Osteocyte (in vitro differentiated cells): Measurements from ENCODE around the gene KIF23. TPM values are rescaled to one million over a fixed set of nuclear protein-coding genes. Genes with fewer than 3 reads are reported as not detected.

Experiments used
- DNase-seq: peaks from one replicate; pipeline ENCODE4 v3.0.0; 2021; ENCODE audit warnings: mixed read lengths; ENCODE audit not compliant: unreplicated experiment; ENCODE audit errors: extremely low spot score
- H3K27ac Mint-ChIP-seq: one replicate; pipeline ENCODE4 v1.8.0; 2021; ENCODE audit warnings: mild to moderate bottlenecking, mixed read lengths; ENCODE audit not compliant: unreplicated experiment
- H3K27me3 Mint-ChIP-seq: one replicate; pipeline ENCODE4 v1.8.0; 2021; ENCODE audit warnings: mixed read lengths; ENCODE audit not compliant: unreplicated experiment
- H3K36me3 Mint-ChIP-seq: one replicate; pipeline ENCODE4 v1.8.0; 2021; ENCODE audit warnings: mixed read lengths; ENCODE audit not compliant: unreplicated experiment
- H3K4me1 Mint-ChIP-seq: one replicate; pipeline ENCODE4 v1.8.0; 2021; ENCODE audit warnings: mixed read lengths; ENCODE audit not compliant: unreplicated experiment
- H3K4me3 Mint-ChIP-seq: one replicate; pipeline ENCODE4 v1.8.0; 2021; ENCODE audit warnings: mild to moderate bottlenecking, moderate library complexity, mixed read lengths; ENCODE audit not compliant: unreplicated experiment
- H3K9me3 Mint-ChIP-seq: one replicate; pipeline ENCODE4 v1.8.0; 2021; ENCODE audit warnings: mixed read lengths; ENCODE audit not compliant: unreplicated experiment
- total RNA-seq: library from RNA; stranded (reverse); gene quantifications from 2 replicates; pipeline ENCODE4 v1.2.1, GENCODE V29; 2021
- TF ChIP-seq, protein P1 (sequence below): fragments of 200-600 bp; sonication (generic); IDR thresholded peaks from 2 replicates; pipeline ENCODE4 v1.5.0; 2021; ENCODE audit warnings: antibody characterized with exemption, mild to moderate bottlenecking, moderate library complexity

KIF23 gene
- total RNA-seq, 1 donor from 2014 or later = 14.0 TPM

DNA sequence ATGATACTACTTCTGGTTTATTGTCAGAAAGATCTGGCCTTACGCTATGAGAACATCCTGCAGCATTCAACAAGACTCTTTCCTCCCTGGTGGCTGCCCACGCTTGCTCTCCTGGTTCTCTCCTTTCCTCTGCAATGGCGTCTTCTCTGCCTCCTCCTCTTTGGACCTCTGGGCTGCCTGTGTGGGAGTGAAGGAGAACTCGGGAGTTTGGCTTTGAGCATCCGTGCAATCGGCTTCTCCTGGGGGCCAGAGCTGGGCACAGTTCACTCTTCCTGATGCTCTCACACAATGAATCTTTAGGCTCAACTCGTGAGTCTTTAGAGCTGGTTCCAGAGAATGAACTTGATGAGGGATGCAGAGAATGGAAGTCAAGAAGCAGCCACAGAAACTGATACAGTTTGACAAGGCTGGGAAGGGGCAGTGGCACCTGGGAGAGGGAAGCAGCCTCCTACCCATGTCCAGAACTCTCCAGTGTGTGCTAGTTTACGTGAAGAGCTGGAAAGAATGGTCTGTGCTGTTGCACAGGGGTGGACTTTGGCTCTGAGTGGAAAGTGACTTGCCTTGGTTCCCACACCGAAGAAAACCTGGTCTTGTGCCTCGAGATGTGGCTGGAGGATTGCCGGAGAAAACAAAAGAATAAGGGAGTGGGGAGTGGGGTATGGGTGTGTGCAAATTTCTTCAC is 76.3 kb downstream of the KIF23 start:
- no peak for DNase-seq
- Mint-ChIP-seq H3K4me3 (no peak overlapping the region), H3K4me1 (no peaks in the 10 kb centered on the region), H3K27me3 (peaks cover 50% of the 10 kb centered on the region), H3K36me3 (no peaks in the 10 kb centered on the region), H3K27ac (no peak overlapping the region), H3K9me3 (peaks cover 10% of the 10 kb centered on the region)
- TF ChIP-seq, protein P1, sequence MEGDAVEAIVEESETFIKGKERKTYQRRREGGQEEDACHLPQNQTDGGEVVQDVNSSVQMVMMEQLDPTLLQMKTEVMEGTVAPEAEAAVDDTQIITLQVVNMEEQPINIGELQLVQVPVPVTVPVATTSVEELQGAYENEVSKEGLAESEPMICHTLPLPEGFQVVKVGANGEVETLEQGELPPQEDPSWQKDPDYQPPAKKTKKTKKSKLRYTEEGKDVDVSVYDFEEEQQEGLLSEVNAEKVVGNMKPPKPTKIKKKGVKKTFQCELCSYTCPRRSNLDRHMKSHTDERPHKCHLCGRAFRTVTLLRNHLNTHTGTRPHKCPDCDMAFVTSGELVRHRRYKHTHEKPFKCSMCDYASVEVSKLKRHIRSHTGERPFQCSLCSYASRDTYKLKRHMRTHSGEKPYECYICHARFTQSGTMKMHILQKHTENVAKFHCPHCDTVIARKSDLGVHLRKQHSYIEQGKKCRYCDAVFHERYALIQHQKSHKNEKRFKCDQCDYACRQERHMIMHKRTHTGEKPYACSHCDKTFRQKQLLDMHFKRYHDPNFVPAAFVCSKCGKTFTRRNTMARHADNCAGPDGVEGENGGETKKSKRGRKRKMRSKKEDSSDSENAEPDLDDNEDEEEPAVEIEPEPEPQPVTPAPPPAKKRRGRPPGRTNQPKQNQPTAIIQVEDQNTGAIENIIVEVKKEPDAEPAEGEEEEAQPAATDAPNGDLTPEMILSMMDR = no peak

DNA sequence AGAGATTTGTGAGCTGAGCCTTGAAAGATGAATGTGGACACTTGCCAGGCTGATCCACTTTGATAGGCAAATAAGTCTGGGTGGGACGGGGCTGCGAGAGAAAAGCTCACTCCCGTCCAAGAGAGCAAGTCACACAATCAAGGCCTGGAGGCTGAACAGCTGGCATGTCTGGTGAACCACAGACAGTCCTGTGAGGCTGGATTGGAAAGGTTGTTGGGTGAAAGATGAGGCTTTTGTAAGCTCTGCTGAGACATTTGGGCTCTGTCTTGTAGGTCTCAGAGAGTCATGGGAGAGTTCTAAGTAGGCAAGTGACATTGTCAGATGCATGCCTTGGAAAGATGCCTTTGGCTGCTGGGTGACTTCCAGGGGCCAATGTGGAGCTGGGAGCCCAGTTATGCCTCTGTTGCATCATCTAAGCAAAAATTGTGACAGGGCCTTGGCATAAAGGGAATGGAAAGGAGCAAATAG is 76.9 kb downstream of the KIF23 start:
- no peak overlapping the region for H3K27ac Mint-ChIP-seq
- no peak for DNase-seq

DNA sequence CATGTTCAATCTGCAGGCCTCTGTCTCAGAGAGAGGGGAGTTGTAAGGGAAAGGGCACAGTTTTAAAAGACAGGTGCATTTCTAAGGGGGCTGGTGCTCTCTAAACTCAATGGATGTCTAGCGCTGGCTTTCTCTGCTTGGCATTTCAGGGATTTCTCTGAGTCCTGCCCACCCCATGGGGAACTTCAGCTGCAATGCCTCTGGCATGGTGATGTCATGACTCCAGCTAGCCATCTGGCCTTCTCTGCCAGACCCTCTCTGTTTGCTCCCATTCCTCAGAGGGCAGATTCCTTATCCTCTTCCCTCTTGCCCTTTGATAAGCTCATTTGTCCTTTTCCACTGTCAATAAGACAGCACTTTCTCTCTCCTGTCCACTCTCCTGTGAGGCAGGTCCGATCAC is 79.3 kb downstream of the KIF23 start:
- Mint-ChIP-seq H3K4me3 (no peak overlapping the region), H3K36me3 (no peaks in the 10 kb centered on the region), H3K27ac (no peak overlapping the region), H3K9me3 (no peaks in the 10 kb centered on the region), H3K27me3 (peaks cover 62% of the 10 kb centered on the region), H3K4me1 (no peaks in the 10 kb centered on the region)
- TF ChIP-seq, protein P1 = no peak
- no peak for DNase-seq

More for the DNA sequence above, 76.9 kb downstream of the KIF23 start:
- Mint-ChIP-seq H3K4me3 (no peak overlapping the region), H3K4me1 (no peaks in the 10 kb centered on the region), H3K27me3 (peaks cover 54% of the 10 kb centered on the region), H3K9me3 (peaks cover 4% of the 10 kb centered on the region), H3K36me3 (no peaks in the 10 kb centered on the region)
- TF ChIP-seq, protein P1 = no peak

DNA sequence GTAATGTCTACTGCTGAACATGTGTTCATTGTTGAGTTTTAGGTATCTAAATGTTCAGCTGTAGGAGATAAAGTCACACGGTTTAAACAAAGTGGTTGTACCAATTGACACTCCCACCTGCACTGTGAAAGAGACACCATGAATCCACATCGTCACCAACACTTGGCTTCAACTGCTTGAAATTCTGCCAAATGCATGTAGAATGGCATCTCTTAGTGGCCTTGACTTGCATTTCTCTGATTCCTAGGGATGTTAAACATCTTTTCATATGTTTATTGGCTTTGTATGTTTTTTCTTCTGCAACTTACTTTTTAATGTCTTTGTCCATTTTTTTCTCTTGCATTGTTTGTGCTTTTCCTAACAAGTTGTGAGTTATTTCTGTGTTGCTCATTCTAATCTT is 81.9 kb downstream of the KIF23 start:
- H3K9me3 Mint-ChIP-seq = no peaks in the 10 kb centered on the region
- DNase-seq = no peak
- H3K27me3 Mint-ChIP-seq = peaks cover 67% of the 10 kb centered on the region
- no peak overlapping the region for H3K27ac Mint-ChIP-seq
- no peak overlapping the region for H3K4me3 Mint-ChIP-seq
- H3K36me3 Mint-ChIP-seq = no peaks in the 10 kb centered on the region
- no peaks in the 10 kb centered on the region for H3K4me1 Mint-ChIP-seq
- TF ChIP-seq, protein P1 = no peak

DNA sequence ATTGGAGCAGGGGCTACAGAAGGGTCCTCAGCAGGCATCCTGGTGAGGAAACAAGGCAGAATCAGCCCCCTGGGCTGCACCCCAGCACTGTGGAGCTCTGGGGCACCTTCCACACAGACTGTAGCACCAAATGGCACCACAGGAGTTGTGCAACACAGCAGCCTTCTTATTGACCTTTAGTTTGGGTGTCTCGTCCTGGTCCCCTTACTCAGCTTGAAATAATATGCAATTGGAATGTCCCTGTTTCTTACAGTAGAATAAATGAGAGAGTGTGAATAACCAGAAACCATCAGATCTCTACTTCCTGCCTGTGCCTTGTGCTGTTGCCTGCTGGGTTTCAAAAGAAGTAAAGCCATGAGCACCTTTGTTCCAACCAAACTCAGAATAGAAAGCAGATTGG is 82.9 kb downstream of the KIF23 start:
- Mint-ChIP-seq H3K27me3 (peaks cover 59% of the 10 kb centered on the region), H3K36me3 (no peaks in the 10 kb centered on the region), H3K4me1 (no peaks in the 10 kb centered on the region), H3K27ac (no peak overlapping the region), H3K9me3 (no peaks in the 10 kb centered on the region), H3K4me3 (no peak overlapping the region)
- TF ChIP-seq, protein P1 = no peak
- DNase-seq = peak; percentile 53
